Stimulated activated CD8-positive, alpha-beta memory T cell treated with anti-CD3 and anti-CD28 coated beads, Interleukin-15, amount 100 ng/mL, for 48 hours (primary cell): ENCODE measurements around the gene NECAB3.

Source experiments
- DNase-seq, 2 donors: peaks; one replicate each; pipeline ENCODE4 v3.0.0-alpha.2; 2020; ENCODE audit warnings: low read depth in 2 of 2

The NECAB3 gene

DNA sequence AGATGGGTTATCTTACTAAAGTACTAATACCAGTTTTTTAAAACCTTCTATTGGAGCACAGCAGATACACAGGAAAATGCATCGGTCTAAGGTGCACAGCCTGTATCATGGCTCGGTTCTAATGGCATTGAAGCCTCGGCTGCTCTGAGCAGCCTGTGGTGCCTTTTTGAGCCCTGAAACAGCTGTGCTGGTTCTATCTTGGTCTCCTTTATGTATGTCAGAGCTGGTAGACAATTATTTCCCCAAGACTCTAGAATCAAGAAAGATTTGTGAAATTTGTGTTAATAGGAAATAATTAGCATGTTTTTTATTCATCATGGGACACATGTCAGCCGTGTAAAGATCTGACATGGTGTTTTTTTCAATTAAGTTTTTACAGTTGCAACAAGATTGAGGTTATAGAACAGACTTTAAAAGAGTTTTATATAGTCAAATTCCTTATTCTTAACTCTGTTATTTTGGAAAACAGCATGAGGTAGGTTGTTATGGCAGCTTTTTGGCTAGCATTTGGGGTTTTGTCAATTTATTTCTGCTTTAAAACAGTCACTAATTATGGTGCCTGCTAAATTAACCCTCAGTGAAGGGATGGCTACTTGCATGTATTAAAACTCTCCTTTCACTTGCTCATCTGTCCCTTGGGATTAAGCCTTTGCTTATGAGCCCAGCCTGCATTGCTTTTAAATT lies 52.4 kb downstream of the NECAB3 start:
- no peak for DNase-seq

DNA sequence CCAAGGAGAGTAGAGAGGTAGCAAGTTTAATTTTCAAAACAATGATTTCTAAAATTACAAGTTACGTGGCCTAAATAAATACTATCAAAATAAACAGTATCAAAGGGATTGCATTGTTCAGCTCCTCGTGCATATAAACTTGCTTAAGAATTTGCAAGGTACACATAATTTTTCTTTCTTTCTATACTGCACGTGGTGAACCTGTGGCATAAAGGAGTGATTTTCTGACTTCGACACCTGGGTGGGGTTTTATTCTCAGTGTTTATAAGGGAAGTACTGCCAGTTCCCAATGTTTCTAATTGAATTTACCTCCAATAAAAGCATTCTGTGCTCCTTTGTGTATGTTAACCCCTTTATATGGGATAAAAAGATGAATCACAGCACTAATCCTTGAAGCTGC lies 62.2 kb downstream of the NECAB3 start:
- no peak for DNase-seq

DNA sequence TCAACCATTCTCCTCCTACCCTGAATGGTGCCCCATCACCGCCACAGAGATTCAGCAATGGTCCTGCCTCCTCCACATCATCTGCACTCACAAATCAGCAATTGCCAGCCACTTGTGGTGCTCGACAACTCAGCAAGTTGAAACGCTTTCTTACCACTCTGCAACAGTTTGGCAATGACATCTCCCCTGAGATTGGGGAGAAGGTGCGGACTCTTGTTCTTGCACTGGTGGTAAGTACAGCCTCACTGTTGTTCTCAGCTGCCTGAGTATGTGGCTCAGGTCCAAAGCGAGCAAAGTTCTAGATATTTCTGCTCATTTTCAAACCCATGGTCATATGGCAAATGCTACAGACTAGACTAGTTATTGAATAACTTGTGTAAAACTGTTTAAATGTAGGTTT lies 63.1 kb downstream of the NECAB3 start:
- DNase-seq, result no peak

DNA sequence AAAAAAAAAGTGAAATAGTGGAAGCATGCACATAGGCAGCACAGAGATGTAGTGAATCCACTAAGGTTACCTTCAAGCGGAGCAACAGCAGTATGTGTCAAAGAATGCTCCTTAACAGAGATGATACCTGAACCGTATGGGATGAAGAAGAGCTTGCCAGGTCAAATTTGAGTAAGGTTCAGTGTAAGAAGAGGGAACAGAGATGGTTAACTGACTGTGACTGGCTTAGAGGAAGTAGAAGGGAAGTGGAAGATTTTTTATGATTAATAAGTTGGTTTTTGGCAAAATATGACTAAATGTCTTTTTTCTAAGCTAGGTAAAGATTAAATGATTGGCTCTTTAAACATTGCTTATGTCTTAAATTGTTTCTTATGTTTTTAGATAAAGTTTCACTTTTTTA lies 64.7 kb downstream of the NECAB3 start:
- no peak for DNase-seq
